Measurements from ENCODE around the gene MCL1.

GRCh38 chr1:150544204-150544603 lies 35.2 kb downstream of the MCL1 start:
- TF ChIP-seq, protein P1, sequence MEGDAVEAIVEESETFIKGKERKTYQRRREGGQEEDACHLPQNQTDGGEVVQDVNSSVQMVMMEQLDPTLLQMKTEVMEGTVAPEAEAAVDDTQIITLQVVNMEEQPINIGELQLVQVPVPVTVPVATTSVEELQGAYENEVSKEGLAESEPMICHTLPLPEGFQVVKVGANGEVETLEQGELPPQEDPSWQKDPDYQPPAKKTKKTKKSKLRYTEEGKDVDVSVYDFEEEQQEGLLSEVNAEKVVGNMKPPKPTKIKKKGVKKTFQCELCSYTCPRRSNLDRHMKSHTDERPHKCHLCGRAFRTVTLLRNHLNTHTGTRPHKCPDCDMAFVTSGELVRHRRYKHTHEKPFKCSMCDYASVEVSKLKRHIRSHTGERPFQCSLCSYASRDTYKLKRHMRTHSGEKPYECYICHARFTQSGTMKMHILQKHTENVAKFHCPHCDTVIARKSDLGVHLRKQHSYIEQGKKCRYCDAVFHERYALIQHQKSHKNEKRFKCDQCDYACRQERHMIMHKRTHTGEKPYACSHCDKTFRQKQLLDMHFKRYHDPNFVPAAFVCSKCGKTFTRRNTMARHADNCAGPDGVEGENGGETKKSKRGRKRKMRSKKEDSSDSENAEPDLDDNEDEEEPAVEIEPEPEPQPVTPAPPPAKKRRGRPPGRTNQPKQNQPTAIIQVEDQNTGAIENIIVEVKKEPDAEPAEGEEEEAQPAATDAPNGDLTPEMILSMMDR (IDR thresholded peaks at IDR 0.05) = no peak
- no peak for TF ChIP-seq POLR2A (IDR thresholded peaks at IDR 0.05)
- TF ChIP-seq EP300 (IDR thresholded peaks at IDR 0.05) = no peak
